ENCODE data around the gene ECT2.
"Not testable (repeated sequence)": the region's sequence is repeated elsewhere in the genome, so short reads cannot be mapped to it uniquely, and the experiment has no call there.

The ECT2 gene

GRCh38 chr3:172853921-172854666, 103.6 kb downstream of the ECT2 start:
- ChIA-PET CTCF (interaction anchor here (0.7 kb wide), 1 partner anchor 17 kb away, joined by 3 read pairs; no protein-coding TSS in a partner anchor), POLR2A (ENCODE audit: low non-redundant PET) (no interaction called here)
- no peak for DNase-seq (ENCODE audit: low spot score)
- H3K27ac ChIP-seq = no peak overlapping the region
- TF ChIP-seq, protein P1, sequence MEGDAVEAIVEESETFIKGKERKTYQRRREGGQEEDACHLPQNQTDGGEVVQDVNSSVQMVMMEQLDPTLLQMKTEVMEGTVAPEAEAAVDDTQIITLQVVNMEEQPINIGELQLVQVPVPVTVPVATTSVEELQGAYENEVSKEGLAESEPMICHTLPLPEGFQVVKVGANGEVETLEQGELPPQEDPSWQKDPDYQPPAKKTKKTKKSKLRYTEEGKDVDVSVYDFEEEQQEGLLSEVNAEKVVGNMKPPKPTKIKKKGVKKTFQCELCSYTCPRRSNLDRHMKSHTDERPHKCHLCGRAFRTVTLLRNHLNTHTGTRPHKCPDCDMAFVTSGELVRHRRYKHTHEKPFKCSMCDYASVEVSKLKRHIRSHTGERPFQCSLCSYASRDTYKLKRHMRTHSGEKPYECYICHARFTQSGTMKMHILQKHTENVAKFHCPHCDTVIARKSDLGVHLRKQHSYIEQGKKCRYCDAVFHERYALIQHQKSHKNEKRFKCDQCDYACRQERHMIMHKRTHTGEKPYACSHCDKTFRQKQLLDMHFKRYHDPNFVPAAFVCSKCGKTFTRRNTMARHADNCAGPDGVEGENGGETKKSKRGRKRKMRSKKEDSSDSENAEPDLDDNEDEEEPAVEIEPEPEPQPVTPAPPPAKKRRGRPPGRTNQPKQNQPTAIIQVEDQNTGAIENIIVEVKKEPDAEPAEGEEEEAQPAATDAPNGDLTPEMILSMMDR (conservative IDR thresholded peaks at IDR 0.05; ENCODE audit: low read depth) = no peak

GRCh38 chr3:172855037-172855436, 104.5 kb downstream of the ECT2 start:
- DNase-seq (ENCODE audit: low spot score) = no peak
- POLR2A ChIA-PET (ENCODE audit: low non-redundant PET) = no interaction called here
- CTCF ChIA-PET = no interaction called here
- H3K27ac ChIP-seq = no peak overlapping the region
- TF ChIP-seq, protein P1 (conservative IDR thresholded peaks at IDR 0.05; ENCODE audit: low read depth) = no peak

GRCh38 chr3:172856795-172857742, 106.5 kb downstream of the ECT2 start:
- CTCF ChIA-PET = interaction anchor here (0.6 kb wide), 1 partner anchor 452 kb away, joined by 3 read pairs; no protein-coding TSS in a partner anchor
- POLR2A ChIA-PET (ENCODE audit: low non-redundant PET) = no interaction called here
- no peak for DNase-seq (ENCODE audit: low spot score)
- TF ChIP-seq, protein P1 (conservative IDR thresholded peaks at IDR 0.05; ENCODE audit: low read depth) = no peak
- H3K27ac ChIP-seq = no peak overlapping the region

DNA sequence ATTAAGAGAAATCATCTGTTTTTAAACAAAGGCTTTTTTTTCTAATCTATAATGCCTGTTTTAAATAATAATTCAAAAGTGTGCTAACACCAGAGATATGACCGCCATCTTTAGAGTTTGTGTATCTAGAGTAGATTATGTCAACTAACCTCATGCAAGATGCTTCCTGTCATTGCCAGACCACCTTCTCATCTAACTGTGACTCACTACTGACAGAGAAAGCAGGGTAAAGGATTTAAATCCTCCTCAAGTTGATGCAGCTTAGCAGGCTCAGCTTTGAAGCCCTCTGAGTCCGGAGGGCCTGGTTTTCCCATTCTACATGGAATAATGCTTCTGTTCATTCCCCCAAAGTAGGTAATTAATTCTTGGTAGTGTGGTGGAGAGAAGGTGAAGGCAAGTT, 108.5 kb downstream of the ECT2 start:
- H3K27ac ChIP-seq = no peak overlapping the region
- TF ChIP-seq, protein P1 (conservative IDR thresholded peaks at IDR 0.05; ENCODE audit: low read depth) = no peak
- POLR2A ChIA-PET (ENCODE audit: low non-redundant PET) = no interaction called here
- DNase-seq (ENCODE audit: low spot score) = no peak
- CTCF ChIA-PET = interaction anchor here (0.5 kb wide), 1 partner anchor 1436 kb away, joined by 3 read pairs; no protein-coding TSS in a partner anchor

DNA sequence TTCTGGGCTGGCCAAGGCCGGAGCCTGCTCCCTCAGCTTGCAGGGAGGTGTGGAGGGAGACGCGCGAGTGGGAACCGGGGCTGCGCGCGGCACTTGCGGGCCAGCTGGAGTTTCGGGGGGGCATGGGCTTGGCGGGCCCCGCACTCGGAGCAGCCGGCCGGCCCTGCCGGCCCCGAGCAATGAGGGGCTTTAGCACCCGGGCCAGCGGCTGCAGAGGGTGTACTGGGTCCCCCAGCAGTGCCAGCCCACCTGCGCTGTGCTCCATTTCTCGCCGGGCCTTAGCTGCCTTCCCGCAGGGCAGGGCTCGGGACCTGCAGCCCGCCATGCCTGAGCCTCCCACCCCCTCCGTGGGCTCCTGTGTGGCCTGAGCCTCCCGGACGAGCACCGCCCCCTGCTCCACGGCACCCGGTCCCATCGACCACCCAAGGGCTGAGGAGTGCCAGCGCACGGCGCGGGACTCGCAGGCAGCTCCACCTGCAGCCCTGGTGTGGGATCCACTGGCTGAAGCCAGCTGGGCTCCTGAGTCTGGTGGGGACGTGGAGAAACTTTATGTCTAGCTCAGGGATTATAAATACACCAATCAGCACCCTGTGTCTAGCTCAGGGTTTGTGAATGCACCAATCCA, 116.3 kb downstream of the ECT2 start:
- CTCF ChIA-PET; H3K27ac ChIP-seq; DNase-seq (ENCODE audit: low spot score); POLR2A ChIA-PET (ENCODE audit: low non-redundant PET): not testable (repeated sequence)

DNA sequence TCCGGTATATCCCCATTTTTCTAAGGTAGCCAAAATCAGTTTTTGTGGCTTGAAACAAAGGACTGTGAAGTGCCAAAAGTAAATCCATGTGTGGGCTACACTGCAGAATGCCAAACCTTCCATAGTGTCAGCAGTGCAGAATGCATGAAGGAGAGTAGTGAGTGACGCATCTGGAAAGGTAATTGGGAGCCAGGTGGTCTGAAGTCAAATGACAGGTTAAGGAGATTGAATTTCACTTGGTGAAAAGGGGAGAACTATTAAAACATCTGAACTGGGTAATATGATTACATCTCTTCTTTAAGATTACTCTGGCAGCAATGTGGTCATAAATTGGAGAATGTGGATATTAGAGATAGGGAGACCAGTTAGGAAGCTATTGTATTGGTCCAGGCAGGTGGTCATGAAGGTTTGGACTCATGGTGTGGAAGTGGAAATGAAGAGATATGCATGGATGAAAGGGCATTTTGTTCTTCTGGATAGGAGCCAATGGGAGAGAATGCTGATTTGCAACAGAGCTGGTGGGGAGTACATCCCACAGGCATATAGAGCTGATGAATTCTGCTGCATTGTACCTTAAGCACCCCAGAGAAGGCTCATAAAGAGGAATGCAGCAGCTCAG, 118.2 kb downstream of the ECT2 start:
- ChIA-PET POLR2A (ENCODE audit: low non-redundant PET) (no interaction called here), CTCF (interaction anchor here (0.7 kb wide), 2 partner anchors 16 to 143 kb away, joined by 4 read pairs; no protein-coding TSS in a partner anchor)
- no peak for DNase-seq (ENCODE audit: low spot score)
- H3K27ac ChIP-seq = no peak overlapping the region
- TF ChIP-seq, protein P1 (conservative IDR thresholded peaks at IDR 0.05; ENCODE audit: low read depth) = no peak
